Kidney (tissue), 14 donors: Measurements from ENCODE around the gene ZCCHC7. TPM values are rescaled to one million over a fixed set of nuclear protein-coding genes. Genes with fewer than 3 reads are reported as not detected.

Experiments used
- DNase-seq, 5 donors: peaks; one replicate each; pipeline ENCODE4 v3.0.0-alpha.2; 2013 to 2020
- FAIRE-seq: peaks from 2 replicates; lab custom pipeline; 2012; peaks lifted over from hg19 to GRCh38; lab: Jason Lieb, UNC
- H3K27ac ChIP-seq, 2 donors: one replicate each; pipeline ENCODE4 v1.7.0; 2013; ENCODE audit warnings: low read depth in 2 of 2, low read length in 2 of 2, inconsistent platforms in 1 of 2
- H3K27me3 ChIP-seq: one replicate; pipeline ENCODE4 v1.7.1; 2013; ENCODE audit warnings: low read length, inconsistent platforms; ENCODE audit not compliant: control insufficient read depth, insufficient read depth
- H3K36me3 ChIP-seq, 3 donors: one replicate each; pipeline versions ENCODE4 v1.7.0 to v1.7.1; 2013; ENCODE audit warnings: low read length in 3 of 3, control low read depth in 1 of 3, inconsistent platforms in 1 of 3; ENCODE audit not compliant: insufficient read depth in 3 of 3, control insufficient read depth in 2 of 3
- H3K4me1 ChIP-seq, 3 donors: one replicate each; pipeline versions ENCODE4 v1.7.0 to v1.7.1; 2013; ENCODE audit warnings: low read length in 3 of 3, inconsistent platforms in 1 of 3, low read depth in 1 of 3; ENCODE audit not compliant: control insufficient read depth in 2 of 3, insufficient read depth in 2 of 3
- H3K4me3 ChIP-seq, 3 donors: one replicate each; pipeline versions ENCODE4 v1.7.0 to v1.8.1; 2013; ENCODE audit warnings: low read length in 3 of 3, control low read depth in 1 of 3, inconsistent platforms in 1 of 3
- H3K9ac ChIP-seq, 3 donors: one replicate each; pipeline versions ENCODE4 v1.7.0 to v1.7.1; 2013; ENCODE audit warnings: low read length in 3 of 3, control low read depth in 1 of 3, inconsistent platforms in 1 of 3
- H3K9me3 ChIP-seq, 3 donors: one replicate each; pipeline versions ENCODE4 v1.7.0 to v1.7.1; 2013; ENCODE audit warnings: low read length in 3 of 3, control low read depth in 1 of 3, inconsistent platforms in 1 of 3; ENCODE audit not compliant: control insufficient read depth in 2 of 3, insufficient read depth in 1 of 3
- CTCF ChIP-seq: IDR thresholded peaks from 3 replicates; pipeline ENCODE4 v1.5.1; 2012; ENCODE audit warnings: mild to moderate bottlenecking, moderate library complexity, borderline replicate concordance; ENCODE audit not compliant: insufficient read depth; ENCODE audit errors: extremely low read depth
- intact Hi-C: fragments of 100-400 bp; cut with DNase I; formaldehyde crosslinking; loops from one replicate; pipeline ENCODE4 v1.11.1; 2022
- polyA plus RNA-seq: library from polyadenylated mRNA; stranded (reverse); fragments of 350-450 nt; fragmentation: Illumina TruSeq; extraction: RNeasy Lipid Tissue Mini Kit (QIAGEN cat#74804); gene quantifications from one replicate; pipeline ENCODE4 v1.2.3, GENCODE V29; 2014; ENCODE audit warnings: low read depth, low replicate concordance; ENCODE audit not compliant: insufficient read depth
- total RNA-seq: library from RNA; stranded (reverse); fragmentation: NEBNext Ultra II Directional; extraction: Animal tissue kit (Norgen Biotek cat#: 25700); gene quantifications from one replicate; pipeline ENCODE4 v1.2.1, GENCODE V29; 2021
- donor health status: control.
- donor health status: control.
- donor health status: control.
- donor health status: control.
- donor health status: control.
- donor health status: DM: yes; HTN: yes; CAD: no.
- donor health status: Normal renal cell carcinoma (clear cell type).

Gene ZCCHC7
- total and polyA plus RNA-seq, 2 donors from 2014 or later, result 7.2 to 22.3 TPM

- DNase-seq (no peak), FAIRE-seq (no peak)
- intact Hi-C loops, result no loop called here
Observed at GRCh38 chr9:37273595-37273994, 153.2 kb downstream of the ZCCHC7 start.

GRCh38 chr9:37281541-37281940 is 161.2 kb downstream of the ZCCHC7 start:
- DNase-seq (peak in 2 of 5 donors; percentile 60 to 76), FAIRE-seq (no peak)
- H3K9ac ChIP-seq, result no peak overlapping the region
- H3K9me3 ChIP-seq, result no peaks in the 10 kb centered on the region
- no peak overlapping the region for H3K27ac ChIP-seq
- H3K36me3 ChIP-seq, result no peaks in the 10 kb centered on the region
- no peak for TF ChIP-seq CTCF
- intact Hi-C loops, result no loop called here
- peaks cover 0 to 7% (median 2%) of the 10 kb centered on the region in 3 donors for H3K4me1 ChIP-seq
- H3K4me3 ChIP-seq, result no peak overlapping the region
- no peaks in the 10 kb centered on the region for H3K27me3 ChIP-seq

More at GRCh38 chr9:37273595-37273994, 153.2 kb downstream of the ZCCHC7 start:
- Histone ChIP-seq H3K9me3 (no peaks in the 10 kb centered on the region), H3K36me3 (no peaks in the 10 kb centered on the region), H3K4me1 (no peaks in the 10 kb centered on the region), H3K27ac (no peak overlapping the region), H3K27me3 (no peaks in the 10 kb centered on the region), H3K4me3 (no peak overlapping the region), H3K9ac (no peak overlapping the region)
- no peak for TF ChIP-seq CTCF

GRCh38 chr9:37283730-37284325 is 163.5 kb downstream of the ZCCHC7 start:
- Histone ChIP-seq H3K9ac (no peak overlapping the region), H3K27me3 (no peaks in the 10 kb centered on the region), H3K27ac (no peak overlapping the region), H3K9me3 (no peaks in the 10 kb centered on the region), H3K36me3 (no peaks in the 10 kb centered on the region), H3K4me1 (peaks cover 0 to 7% (median 2%) of the 10 kb centered on the region in 3 donors), H3K4me3 (no peak overlapping the region)
- intact Hi-C loops, result no loop called here
- DNase-seq (peak in 2 of 5 donors; percentile 51 to 56), FAIRE-seq (no peak)
- no peak for TF ChIP-seq CTCF
